ENCODE measurements around the gene TSPAN4. TPM values are rescaled to one million over a fixed set of nuclear protein-coding genes. Genes with fewer than 3 reads are reported as not detected.
A peak's percentile ranks its signal among the peaks of the same experiment; 100 is the strongest.

TSPAN4 gene
- total and polyA plus RNA-seq, 2 of the 13 experiments (the other 11 are each of a cell fraction or from before 2014, with no cell fraction given): 31.7 to 68.3 TPM

- TF ChIP-seq RNF2 (conservative IDR thresholded peaks at IDR 0.05; ENCODE audit: low read depth): peak; percentile 42; the same call in 1 of the 2 replicates
- peak; percentile 85 for TF ChIP-seq MYC (CRISPR knock-in tag; IDR thresholded peaks at IDR 0.05; ENCODE audit: borderline replicate concordance)
- no peak for TF ChIP-seq ARNTL (CRISPR knock-in tag; IDR thresholded peaks at IDR 0.05)
- peak; percentile 92 for TF ChIP-seq DZIP1 (CRISPR knock-in tag; IDR thresholded peaks at IDR 0.05)
- no peak for TF ChIP-seq TEF (CRISPR knock-in tag; IDR thresholded peaks at IDR 0.05)
- TF ChIP-seq, protein P1, sequence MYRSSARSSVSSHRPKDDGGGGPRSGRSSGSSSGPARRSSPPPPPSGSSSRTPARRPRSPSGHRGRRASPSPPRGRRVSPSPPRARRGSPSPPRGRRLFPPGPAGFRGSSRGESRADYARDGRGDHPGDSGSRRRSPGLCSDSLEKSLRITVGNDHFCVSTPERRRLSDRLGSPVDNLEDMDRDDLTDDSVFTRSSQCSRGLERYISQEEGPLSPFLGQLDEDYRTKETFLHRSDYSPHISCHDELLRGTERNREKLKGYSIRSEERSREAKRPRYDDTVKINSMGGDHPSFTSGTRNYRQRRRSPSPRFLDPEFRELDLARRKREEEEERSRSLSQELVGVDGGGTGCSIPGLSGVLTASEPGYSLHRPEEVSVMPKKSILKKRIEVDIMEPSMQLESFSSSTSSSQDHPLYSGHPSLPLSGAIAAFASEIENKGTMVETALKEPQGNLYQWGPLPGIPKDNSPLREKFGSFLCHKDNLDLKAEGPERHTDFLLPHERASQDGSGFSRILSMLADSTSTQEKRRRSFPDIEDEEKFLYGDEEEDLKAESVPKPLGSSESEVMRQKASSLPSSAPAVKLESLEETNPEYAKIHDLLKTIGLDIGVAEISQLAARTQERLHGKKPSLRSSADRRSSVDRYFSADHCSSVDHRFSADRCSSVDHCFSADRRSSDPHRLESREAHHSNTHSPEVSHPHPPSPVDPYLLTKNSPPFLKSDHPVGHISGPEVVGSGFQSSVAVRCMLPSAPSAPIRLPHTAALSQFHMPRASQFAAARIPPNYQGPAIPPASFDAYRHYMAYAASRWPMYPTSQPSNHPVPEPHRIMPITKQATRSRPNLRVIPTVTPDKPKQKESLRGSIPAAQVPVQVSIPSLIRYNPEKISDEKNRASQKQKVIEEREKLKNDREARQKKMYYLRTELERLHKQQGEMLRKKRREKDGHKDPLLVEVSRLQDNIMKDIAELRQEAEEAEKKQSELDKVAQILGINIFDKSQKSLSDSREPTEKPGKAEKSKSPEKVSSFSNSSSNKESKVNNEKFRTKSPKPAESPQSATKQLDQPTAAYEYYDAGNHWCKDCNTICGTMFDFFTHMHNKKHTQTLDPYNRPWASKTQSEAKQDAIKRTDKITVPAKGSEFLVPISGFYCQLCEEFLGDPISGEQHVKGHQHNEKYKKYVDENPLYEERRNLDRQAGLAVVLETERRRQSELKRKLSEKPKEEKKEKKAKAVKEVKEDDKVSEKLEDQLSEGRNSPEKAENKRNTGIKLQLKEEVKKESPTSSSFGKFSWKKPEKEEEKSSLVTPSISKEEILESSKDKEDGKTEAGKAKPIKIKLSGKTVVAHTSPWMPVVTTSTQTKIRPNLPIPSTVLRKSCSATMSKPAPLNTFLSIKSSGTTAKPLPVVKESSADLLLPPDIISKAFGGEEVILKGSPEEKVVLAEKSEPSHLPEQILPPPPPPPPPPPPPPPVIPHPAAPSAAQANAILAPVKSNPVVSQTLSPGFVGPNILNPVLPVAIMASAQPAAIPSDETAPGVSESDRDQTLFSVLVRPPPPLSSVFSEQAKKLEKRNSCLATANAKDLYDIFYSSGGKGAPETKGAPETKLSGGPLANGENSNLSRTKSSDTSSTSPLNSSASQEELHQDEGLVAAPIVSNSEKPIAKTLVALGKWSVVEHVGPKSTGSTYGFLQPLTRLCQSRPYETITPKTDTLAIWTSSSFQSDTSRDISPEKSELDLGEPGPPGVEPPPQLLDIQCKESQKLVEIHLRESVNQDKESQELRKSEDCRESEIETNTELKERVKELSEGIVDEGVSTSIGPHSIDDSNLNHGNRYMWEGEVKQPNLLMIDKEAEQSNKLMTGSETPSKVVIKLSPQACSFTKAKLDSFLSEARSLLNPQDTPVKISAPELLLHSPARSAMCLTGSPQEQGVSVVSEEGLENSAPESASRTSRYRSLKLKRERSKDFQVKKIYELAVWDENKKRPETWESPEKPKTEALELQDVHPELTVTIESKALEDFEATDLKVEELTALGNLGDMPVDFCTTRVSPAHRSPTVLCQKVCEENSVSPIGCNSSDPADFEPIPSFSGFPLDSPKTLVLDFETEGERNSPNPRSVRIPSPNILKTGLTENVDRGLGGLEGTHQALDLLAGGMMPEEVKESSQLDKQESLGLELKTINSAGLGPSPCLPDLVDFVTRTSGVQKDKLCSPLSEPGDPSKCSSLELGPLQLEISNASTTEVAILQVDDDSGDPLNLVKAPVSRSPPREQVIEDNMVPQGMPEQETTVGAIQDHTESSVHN (CRISPR knock-in tag; IDR thresholded peaks at IDR 0.05): no peak
- 0 out of 2 replicates have a peak, but pooled peaks have one; percentile 14 for TF ChIP-seq ZNF263 (CRISPR knock-in tag; IDR thresholded peaks at IDR 0.05)
- TF ChIP-seq GMEB1 (CRISPR knock-in tag; IDR thresholded peaks at IDR 0.05; ENCODE audit: borderline replicate concordance): no peak
- TF ChIP-seq SALL1 (CRISPR knock-in tag; IDR thresholded peaks at IDR 0.05): peak; percentile 40; the same call in 1 of the 2 replicates
- peak; percentile 65 for TF ChIP-seq AGO1 (IDR thresholded peaks at IDR 0.05; ENCODE audit: low read depth, low read length, poor library complexity, severe bottlenecking)
- TF ChIP-seq ZFP82 (CRISPR knock-in tag; IDR thresholded peaks at IDR 0.05; ENCODE audit: borderline replicate concordance): no peak
- 0 out of 2 replicates have a peak, but pooled peaks have one; percentile 33 for TF ChIP-seq MTF1 (CRISPR knock-in tag; IDR thresholded peaks at IDR 0.05)
- TF ChIP-seq ZNF891 (CRISPR knock-in tag; IDR thresholded peaks at IDR 0.05): peak; percentile 37; the same call in 1 of the 2 replicates
- TF ChIP-seq ZBTB7A (CRISPR knock-in tag; IDR thresholded peaks at IDR 0.05): 0 out of 2 replicates have a peak, but pooled peaks have one; percentile 11
- no peak for TF ChIP-seq HHEX (CRISPR knock-in tag; IDR thresholded peaks at IDR 0.05)
These were observed 12.1 kb upstream of the TSPAN4 start (continued) for GRCh38 chr11:830295-831117.
